ENCODE data around the gene TET3.

GRCh38 chr2:73961274-73961673 lies 23.4 kb upstream of the TET3 start:
- TF ChIP-seq CTCF (IDR thresholded peaks at IDR 0.05) (no peak), POLR2AphosphoS5 (IDR thresholded peaks at IDR 0.05; ENCODE audit: insufficient read depth in 1 of 2, low read depth in 1 of 2) (no peak), POLR2A (IDR thresholded peaks at IDR 0.05) (no peak)

Measured in vagina (tissue), 2 donors.